ENCODE measurements around the gene TNFRSF18. TPM values are rescaled to one million over a fixed set of nuclear protein-coding genes. Genes with fewer than 3 reads are reported as not detected.

The TNFRSF18 gene
- total RNA-seq, 2 donors from 2014 or later, result 0.95 to 1.7 TPM

DNA sequence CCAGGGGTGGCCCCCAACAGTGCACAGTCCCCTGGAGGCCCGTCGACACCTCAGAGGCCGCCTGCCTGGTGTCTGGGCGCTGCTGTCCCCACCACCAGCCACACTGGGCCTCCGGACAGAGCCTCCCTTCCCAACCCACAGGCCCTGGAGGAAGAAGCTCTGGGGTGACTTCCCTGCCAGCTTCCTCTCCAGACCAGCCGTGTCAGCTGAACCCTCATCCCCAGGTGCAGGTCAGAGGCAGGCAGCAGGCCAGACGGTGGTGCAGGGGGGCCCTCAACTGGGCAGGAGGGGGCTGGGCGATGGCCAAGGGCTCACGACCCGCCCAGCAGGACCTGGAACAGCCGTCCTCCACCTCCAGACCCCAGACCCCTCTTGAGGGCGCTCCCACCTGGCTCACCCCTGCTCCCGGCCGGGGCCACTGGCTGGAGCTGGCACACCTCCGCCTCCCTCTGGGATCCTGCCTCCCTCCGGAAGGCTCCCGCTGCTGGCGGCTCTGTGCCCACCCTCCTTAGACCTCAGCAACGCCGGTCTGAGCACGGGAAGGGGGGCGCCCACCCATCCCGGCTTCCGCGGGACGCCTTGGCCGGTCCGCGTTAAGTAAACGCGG is 520 bp downstream of the TNFRSF18 start:
- 43 to 44% methylated on average over 19 to 31 of the region's 31 CpGs for WGBS, 2 experiments (ENCODE audit: insufficient coverage in 1 of 2, insufficient read length in 1 of 2)
- Mint-ChIP-seq H3K4me3 (peak overlapping the region; percentile 26), H3K9me3 (no peaks in the 10 kb centered on the region), H3K36me3 (ENCODE audit: low read depth) (no peaks in the 10 kb centered on the region), H3K27ac (no peak overlapping the region), H3K27me3 (ENCODE audit: insufficient read depth) (peaks cover 1% of the 10 kb centered on the region), H3K4me1 (no peaks in the 10 kb centered on the region)
- Histone ChIP-seq H3K36me3 (ENCODE audit: control insufficient read depth, insufficient read depth, low read length) (no peaks in the 10 kb centered on the region), H3K9me3 (ENCODE audit: control insufficient read depth, low read length) (no peaks in the 10 kb centered on the region), H3K27ac (ENCODE audit: low read depth, low read length) (no peak overlapping the region), H3K4me3 (ENCODE audit: low read length) (peak overlapping the region; percentile 35), H3K9ac (ENCODE audit: extremely low read depth, low read length, poor library complexity, severe bottlenecking) (no peak overlapping the region), H3K4me1 (ENCODE audit: control insufficient read depth, insufficient read depth, low read length) (no peaks in the 10 kb centered on the region), H3K27me3 (ENCODE audit: control insufficient read depth, insufficient read depth, low read length, poor library complexity, severe bottlenecking) (peaks cover 28% of the 10 kb centered on the region)
- TF ChIP-seq, protein P1, sequence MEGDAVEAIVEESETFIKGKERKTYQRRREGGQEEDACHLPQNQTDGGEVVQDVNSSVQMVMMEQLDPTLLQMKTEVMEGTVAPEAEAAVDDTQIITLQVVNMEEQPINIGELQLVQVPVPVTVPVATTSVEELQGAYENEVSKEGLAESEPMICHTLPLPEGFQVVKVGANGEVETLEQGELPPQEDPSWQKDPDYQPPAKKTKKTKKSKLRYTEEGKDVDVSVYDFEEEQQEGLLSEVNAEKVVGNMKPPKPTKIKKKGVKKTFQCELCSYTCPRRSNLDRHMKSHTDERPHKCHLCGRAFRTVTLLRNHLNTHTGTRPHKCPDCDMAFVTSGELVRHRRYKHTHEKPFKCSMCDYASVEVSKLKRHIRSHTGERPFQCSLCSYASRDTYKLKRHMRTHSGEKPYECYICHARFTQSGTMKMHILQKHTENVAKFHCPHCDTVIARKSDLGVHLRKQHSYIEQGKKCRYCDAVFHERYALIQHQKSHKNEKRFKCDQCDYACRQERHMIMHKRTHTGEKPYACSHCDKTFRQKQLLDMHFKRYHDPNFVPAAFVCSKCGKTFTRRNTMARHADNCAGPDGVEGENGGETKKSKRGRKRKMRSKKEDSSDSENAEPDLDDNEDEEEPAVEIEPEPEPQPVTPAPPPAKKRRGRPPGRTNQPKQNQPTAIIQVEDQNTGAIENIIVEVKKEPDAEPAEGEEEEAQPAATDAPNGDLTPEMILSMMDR (conservative IDR thresholded peaks at IDR 0.05), result no peak
- DNase-seq, result no peak

DNA sequence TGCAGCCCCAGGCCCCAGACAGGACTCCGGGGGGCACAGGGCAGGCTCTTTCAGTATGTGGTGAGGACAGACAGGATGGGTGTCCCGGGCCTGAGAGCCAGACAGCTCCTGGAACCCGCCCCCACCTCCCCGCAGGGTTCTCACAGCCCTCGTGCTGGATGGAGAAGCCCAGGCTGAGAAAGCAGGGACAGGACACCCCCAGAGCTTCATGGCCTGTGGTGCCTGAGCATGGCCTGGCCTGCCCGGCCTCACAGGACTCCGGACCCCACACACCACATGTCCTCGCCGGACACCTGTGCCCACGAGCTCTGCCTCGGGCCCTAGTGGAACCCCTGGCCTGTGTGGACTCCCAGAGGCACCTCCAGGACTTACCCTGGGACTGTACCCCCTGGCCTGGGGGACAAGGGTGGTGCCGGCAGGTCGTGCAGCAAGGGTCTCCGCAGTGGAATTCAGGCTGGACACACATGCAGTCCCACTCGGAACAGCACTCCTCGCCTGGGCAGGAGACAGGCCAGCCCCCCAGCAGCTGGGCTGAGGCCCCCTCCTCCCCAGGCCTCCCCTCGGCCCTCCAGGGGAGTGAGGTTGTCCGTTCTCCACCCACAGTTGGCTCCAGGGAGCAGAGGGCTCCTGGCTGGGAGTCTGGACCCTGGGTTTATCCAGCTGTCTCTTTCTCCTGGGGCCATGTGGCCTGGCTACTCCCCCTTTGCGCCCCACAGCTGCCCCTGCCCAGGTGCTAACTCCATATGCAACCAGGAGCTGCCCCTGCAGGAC is 1.2 kb downstream of the TNFRSF18 start:
- Mint-ChIP-seq H3K9me3 (no peaks in the 10 kb centered on the region), H3K4me3 (no peak overlapping the region), H3K27me3 (ENCODE audit: insufficient read depth) (peaks cover 1% of the 10 kb centered on the region), H3K4me1 (no peaks in the 10 kb centered on the region), H3K36me3 (ENCODE audit: low read depth) (no peaks in the 10 kb centered on the region), H3K27ac (no peak overlapping the region)
- whole genome bisulfite sequencing, 2 experiments (ENCODE audit: insufficient coverage in 1 of 2, insufficient read length in 1 of 2), result 90% methylated on average over 14 to 19 of the region's 19 CpGs
- Histone ChIP-seq H3K36me3 (ENCODE audit: control insufficient read depth, insufficient read depth, low read length) (no peaks in the 10 kb centered on the region), H3K27ac (ENCODE audit: low read depth, low read length) (no peak overlapping the region), H3K4me1 (ENCODE audit: control insufficient read depth, insufficient read depth, low read length) (no peaks in the 10 kb centered on the region), H3K9ac (ENCODE audit: extremely low read depth, low read length, poor library complexity, severe bottlenecking) (no peak overlapping the region), H3K4me3 (ENCODE audit: low read length) (no peak overlapping the region), H3K9me3 (ENCODE audit: control insufficient read depth, low read length) (no peaks in the 10 kb centered on the region), H3K27me3 (ENCODE audit: control insufficient read depth, insufficient read depth, low read length, poor library complexity, severe bottlenecking) (peaks cover 34% of the 10 kb centered on the region)
- DNase-seq, result no peak
- TF ChIP-seq, protein P1 (conservative IDR thresholded peaks at IDR 0.05), result no peak

DNA sequence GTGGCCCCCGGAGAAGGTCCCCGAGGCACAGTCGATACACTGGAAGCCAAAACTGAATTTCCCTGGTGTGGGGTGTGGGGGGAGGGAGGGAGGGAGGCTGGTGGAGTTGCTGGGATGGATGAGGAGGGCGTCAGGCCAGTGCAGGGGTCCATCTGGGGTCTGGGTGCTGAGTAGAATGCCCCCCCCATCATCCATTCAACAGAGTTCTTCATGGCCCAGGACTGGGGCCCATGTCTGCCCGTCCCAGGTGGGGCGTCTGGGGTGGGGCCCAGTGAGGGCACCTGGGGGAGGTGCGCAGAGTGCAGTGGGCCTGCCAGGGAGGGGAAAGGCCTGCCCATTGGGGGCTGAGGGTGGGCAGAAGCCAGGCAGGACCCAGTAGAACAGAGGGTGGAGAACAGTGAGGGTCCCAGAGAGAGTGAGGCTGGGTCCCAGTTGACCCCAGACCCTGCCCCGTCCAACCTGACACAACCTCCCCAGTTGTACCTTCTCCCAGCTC is 1.9 kb downstream of the TNFRSF18 start:
- H3K36me3 ChIP-seq (ENCODE audit: control insufficient read depth, insufficient read depth, low read length), result no peaks in the 10 kb centered on the region
- H3K9me3 Mint-ChIP-seq, result no peaks in the 10 kb centered on the region
- H3K4me1 Mint-ChIP-seq, result no peaks in the 10 kb centered on the region
- H3K4me3 ChIP-seq (ENCODE audit: low read length), result no peak overlapping the region
- 88 to 100% methylated on average over 2 to 7 of the region's 8 CpGs for WGBS, 2 experiments (ENCODE audit: insufficient coverage in 1 of 2, insufficient read length in 1 of 2)
- H3K36me3 Mint-ChIP-seq (ENCODE audit: low read depth), result no peaks in the 10 kb centered on the region
- no peak overlapping the region for H3K9ac ChIP-seq (ENCODE audit: extremely low read depth, low read length, poor library complexity, severe bottlenecking)
- DNase-seq, result no peak
- H3K27ac ChIP-seq (ENCODE audit: low read depth, low read length), result no peak overlapping the region
- H3K27me3 Mint-ChIP-seq (ENCODE audit: insufficient read depth), result peaks cover 1% of the 10 kb centered on the region
- TF ChIP-seq, protein P1 (conservative IDR thresholded peaks at IDR 0.05), result no peak
- peaks cover 36% of the 10 kb centered on the region for H3K27me3 ChIP-seq (ENCODE audit: control insufficient read depth, insufficient read depth, low read length, poor library complexity, severe bottlenecking)
- H3K4me3 Mint-ChIP-seq, result no peak overlapping the region
- no peaks in the 10 kb centered on the region for H3K4me1 ChIP-seq (ENCODE audit: control insufficient read depth, insufficient read depth, low read length)
- H3K27ac Mint-ChIP-seq, result no peak overlapping the region
- H3K9me3 ChIP-seq (ENCODE audit: control insufficient read depth, low read length), result no peaks in the 10 kb centered on the region
